GM21526 (cell line): ENCODE measurements around the gene POLR3E.

ENCODE experiments used
- ATAC-seq: cut with Tn5 transposase; IDR thresholded peaks from one replicate; pipeline ENCODE4 v1.9.1; 2021; ENCODE audit warnings: moderate library complexity; ENCODE audit not compliant: unreplicated experiment, low FRiP score

The POLR3E gene

DNA sequence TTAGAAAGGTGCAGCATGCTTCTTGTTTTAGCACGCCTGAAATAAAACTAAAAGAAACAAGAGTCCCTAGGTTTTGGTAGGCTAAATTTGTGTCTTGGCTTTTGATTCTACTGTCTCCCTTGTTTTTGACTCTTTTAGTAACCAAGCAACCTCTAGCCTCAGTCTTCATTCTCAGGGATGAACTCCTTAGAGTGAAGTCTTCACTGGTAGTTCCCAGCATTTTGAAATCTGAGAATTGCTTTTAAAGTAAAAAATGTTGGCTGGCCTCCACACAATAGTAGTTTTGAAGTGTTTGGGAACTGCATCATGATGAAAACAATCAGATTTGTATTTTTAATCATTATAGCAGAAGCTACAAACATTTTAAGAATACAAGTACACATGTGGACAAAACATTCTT lies 83.3 kb downstream of the POLR3E start:
- no peak for ATAC-seq

DNA sequence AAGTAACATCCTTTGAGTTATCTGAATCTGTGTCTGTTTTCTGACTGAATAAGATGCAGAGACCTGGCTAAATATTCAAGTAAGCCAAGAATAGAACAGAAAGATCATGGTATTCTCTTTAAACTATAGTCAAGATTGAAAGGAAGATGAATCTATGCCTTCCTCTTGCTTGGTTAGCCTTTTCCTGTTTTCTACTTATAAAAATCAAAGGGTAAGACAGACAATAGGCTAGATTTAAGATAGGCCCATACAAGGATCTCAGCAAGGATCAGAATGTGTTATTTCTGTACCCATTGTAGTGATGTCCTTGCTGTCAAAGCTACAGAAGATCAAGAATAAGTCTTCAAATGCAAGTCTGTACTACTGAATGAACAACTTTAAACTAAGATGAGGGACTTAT lies 84.2 kb downstream of the POLR3E start:
- no peak for ATAC-seq

GRCh38 chr16:22383827-22384226 lies 86.6 kb downstream of the POLR3E start:
- ATAC-seq, result no peak
